IMR-90 (cell line): ENCODE measurements around the gene ARID4B. TPM values are rescaled to one million over a fixed set of nuclear protein-coding genes. Genes with fewer than 3 reads are reported as not detected.
A peak's percentile ranks its signal among the peaks of the same experiment; 100 is the strongest.

ENCODE experiments used
- CTCF ChIP-seq: conservative IDR thresholded peaks from 2 replicates; pipeline ENCODE4 v1.5.1; 2012; ENCODE audit warnings: mild to moderate bottlenecking, low read depth, low read length, improper control_type of control experiment
- polyA plus RNA-seq, 3 experiments: library from polyadenylated mRNA; depleted of rRNA; stranded (reverse); fragments of >200 nt; gene quantifications; 2 replicates each; pipeline ENCODE4 v1.2.3, GENCODE V29; 2012; ENCODE audit warnings: low replicate concordance in 1 of 3
- total RNA-seq: library from RNA; depleted of rRNA; stranded (reverse); fragments of >200 nt; gene quantifications from 2 replicates; pipeline ENCODE4 v1.2.3, GENCODE V29; 2012

ARID4B gene
- total and polyA plus RNA-seq, 2 of the 4 experiments (the other 2 are of a cell fraction): 8.5 to 16.0 TPM

- peak; percentile 28; the same call in 1 of the 2 replicates for TF ChIP-seq CTCF
Measured at GRCh38 chr1:235160957-235161684, 166.9 kb downstream of the ARID4B start, which contains the start of gene RBM34 (continued).
